ENCODE results near the gene ADARB2.

The ADARB2 gene

DNA sequence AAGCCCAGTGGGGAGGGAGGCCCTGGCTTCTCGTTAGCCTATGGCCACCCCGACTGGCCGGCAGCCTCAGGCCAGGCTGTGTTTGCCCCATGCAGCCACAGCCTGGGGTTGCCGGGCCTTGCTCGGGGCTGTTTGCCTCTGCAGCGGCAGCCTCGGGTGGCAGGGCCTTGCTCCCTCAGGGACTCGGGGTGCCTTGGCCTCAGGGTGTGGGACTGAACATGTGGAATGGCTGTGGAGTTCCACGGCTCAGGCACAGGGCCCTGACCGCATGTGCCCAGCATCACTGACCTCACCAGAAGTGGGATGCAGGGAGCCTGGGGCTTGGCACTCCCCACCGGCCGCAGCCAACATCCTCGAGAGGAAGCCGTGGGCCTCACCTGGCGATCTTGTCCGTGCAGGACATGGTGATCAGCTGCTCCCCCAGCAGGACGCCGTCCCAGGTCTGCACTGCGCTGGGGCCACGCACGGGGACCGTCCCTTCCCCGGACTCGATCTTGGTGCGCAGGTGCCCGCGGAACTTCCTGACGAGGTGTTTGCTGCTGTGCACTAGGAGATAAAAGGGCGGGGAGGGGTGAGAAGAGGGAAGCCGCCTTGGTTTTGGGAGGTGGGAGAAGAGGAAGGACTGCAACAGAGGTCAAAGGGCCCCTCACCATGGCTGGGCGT, 520.6 kb downstream of the ADARB2 start:
- POLR2A ChIA-PET = no interaction called here
- TF ChIP-seq ZNF837 (tag by site-specific recombination; IDR thresholded peaks at IDR 0.05) (no peak), HOXA7 (CRISPR knock-in tag; IDR thresholded peaks at IDR 0.05; ENCODE audit: borderline replicate concordance) (no peak), KLF9 (tag by site-specific recombination; IDR thresholded peaks at IDR 0.05; ENCODE audit: low read depth) (no peak), ZFHX2 (tag by site-specific recombination; conservative IDR thresholded peaks at IDR 0.05) (no peak)
- TF ChIP-seq, protein P1, sequence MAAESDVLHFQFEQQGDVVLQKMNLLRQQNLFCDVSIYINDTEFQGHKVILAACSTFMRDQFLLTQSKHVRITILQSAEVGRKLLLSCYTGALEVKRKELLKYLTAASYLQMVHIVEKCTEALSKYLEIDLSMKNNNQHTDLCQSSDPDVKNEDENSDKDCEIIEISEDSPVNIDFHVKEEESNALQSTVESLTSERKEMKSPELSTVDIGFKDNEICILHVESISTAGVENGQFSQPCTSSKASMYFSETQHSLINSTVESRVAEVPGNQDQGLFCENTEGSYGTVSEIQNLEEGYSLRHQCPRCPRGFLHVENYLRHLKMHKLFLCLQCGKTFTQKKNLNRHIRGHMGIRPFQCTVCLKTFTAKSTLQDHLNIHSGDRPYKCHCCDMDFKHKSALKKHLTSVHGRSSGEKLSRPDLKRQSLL (tag by site-specific recombination; IDR thresholded peaks at IDR 0.05) = no peak
- Histone ChIP-seq H3K4me1 (ENCODE audit: control insufficient read depth, insufficient read depth, low read length) (no peaks in the 10 kb centered on the region), H3K9me3 (ENCODE audit: control insufficient read depth, insufficient read depth, low read depth, low read length) (no peaks in the 10 kb centered on the region), H3K4me3 (ENCODE audit: low read depth, low read length) (no peak overlapping the region), H3K36me3 (ENCODE audit: control insufficient read depth in 2 of 2, insufficient read depth in 1 of 2, low read length in 2 of 2) (no peaks in the 10 kb centered on the region), H3K27ac (ENCODE audit: extremely low read depth, low read depth, low read length) (no peak overlapping the region)
- CTCF ChIA-PET = no interaction called here

DNA sequence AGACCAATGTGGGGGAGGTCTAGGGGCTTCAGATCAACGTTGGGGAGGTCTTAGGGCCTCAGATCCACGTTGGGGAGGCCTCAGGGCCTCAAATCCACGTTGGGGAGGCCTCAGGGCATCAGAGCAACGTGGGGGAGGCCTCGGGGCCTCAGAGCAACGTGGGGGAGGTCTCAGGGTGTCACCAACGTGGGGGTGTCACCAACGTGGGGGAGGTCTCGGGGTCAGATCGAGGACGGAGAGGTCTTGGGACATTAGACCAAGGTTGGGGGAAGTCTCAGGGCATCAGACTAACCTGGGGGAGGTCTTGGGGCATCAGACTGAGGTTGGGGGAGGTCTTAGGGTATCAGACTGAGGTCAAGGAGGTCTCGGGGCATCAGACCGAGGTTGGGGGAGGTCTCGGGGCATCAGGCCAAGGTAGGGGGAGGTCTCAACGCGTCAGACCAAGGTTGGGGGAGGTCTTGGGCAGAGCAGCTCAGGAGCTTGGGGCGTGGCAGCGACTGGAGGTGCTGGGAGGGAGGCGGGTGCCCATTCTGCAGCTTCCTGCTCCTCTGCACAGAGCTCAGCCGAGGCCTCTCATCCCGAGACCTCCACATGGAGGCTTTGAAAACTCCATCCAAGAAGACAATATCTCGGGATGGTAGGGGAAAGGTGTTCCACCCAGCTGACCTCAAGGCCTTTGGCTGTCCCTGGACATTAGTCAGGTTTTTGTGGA, 521.3 kb downstream of the ADARB2 start:
- H3K27ac ChIP-seq (ENCODE audit: extremely low read depth, low read depth, low read length) = no peak overlapping the region
- no peaks in the 10 kb centered on the region for H3K9me3 ChIP-seq (ENCODE audit: control insufficient read depth, insufficient read depth, low read depth, low read length)
- CTCF ChIA-PET = no interaction called here
- POLR2A ChIA-PET = no interaction called here
- H3K36me3 ChIP-seq (ENCODE audit: control insufficient read depth in 2 of 2, insufficient read depth in 1 of 2, low read length in 2 of 2) = no peaks in the 10 kb centered on the region
- no peaks in the 10 kb centered on the region for H3K4me1 ChIP-seq (ENCODE audit: control insufficient read depth, insufficient read depth, low read length)
- no peak overlapping the region for H3K4me3 ChIP-seq (ENCODE audit: low read depth, low read length)
- TF ChIP-seq ZNF544 (tag by site-specific recombination; IDR thresholded peaks at IDR 0.05) (no peak), ZNF24 (tag by site-specific recombination; IDR thresholded peaks at IDR 0.05) (no peak), ZNF510 (tag by site-specific recombination; IDR thresholded peaks at IDR 0.05; ENCODE audit: insufficient replicate concordance) (no peak), ZNF174 (tag by site-specific recombination; IDR thresholded peaks at IDR 0.05) (no peak), FEZF1 (tag by site-specific recombination; IDR thresholded peaks at IDR 0.05) (no peak), GLI2 (tag by site-specific recombination; IDR thresholded peaks at IDR 0.05; ENCODE audit: borderline replicate concordance, low read depth) (no peak), ZNF391 (tag by site-specific recombination; IDR thresholded peaks at IDR 0.05; ENCODE audit: borderline replicate concordance, low read depth) (no peak), EGR2 (tag by site-specific recombination; IDR thresholded peaks at IDR 0.05; ENCODE audit: low read depth) (no peak)
- TF ChIP-seq, protein P2, sequence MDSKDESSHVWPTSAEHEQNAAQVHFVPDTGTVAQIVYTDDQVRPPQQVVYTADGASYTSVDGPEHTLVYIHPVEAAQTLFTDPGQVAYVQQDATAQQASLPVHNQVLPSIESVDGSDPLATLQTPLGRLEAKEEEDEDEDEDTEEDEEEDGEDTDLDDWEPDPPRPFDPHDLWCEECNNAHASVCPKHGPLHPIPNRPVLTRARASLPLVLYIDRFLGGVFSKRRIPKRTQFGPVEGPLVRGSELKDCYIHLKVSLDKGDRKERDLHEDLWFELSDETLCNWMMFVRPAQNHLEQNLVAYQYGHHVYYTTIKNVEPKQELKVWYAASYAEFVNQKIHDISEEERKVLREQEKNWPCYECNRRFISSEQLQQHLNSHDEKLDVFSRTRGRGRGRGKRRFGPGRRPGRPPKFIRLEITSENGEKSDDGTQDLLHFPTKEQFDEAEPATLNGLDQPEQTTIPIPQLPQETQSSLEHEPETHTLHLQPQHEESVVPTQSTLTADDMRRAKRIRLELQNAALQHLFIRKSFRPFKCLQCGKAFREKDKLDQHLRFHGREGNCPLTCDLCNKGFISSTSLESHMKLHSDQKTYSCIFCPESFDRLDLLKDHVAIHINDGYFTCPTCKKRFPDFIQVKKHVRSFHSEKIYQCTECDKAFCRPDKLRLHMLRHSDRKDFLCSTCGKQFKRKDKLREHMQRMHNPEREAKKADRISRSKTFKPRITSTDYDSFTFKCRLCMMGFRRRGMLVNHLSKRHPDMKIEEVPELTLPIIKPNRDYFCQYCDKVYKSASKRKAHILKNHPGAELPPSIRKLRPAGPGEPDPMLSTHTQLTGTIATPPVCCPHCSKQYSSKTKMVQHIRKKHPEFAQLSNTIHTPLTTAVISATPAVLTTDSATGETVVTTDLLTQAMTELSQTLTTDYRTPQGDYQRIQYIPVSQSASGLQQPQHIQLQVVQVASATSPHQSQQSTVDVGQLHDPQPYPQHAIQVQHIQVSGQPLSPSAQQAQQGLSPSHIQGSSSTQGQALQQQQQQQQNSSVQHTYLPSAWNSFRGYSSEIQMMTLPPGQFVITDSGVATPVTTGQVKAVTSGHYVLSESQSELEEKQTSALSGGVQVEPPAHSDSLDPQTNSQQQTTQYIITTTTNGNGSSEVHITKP (tag by site-specific recombination; IDR thresholded peaks at IDR 0.05) = no peak
- TF ChIP-seq, protein P3, sequence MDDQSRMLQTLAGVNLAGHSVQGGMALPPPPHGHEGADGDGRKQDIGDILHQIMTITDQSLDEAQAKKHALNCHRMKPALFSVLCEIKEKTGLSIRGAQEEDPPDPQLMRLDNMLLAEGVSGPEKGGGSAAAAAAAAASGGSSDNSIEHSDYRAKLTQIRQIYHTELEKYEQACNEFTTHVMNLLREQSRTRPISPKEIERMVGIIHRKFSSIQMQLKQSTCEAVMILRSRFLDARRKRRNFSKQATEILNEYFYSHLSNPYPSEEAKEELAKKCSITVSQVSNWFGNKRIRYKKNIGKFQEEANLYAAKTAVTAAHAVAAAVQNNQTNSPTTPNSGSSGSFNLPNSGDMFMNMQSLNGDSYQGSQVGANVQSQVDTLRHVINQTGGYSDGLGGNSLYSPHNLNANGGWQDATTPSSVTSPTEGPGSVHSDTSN (CRISPR knock-in tag; IDR thresholded peaks at IDR 0.05) = no peak
- TF ChIP-seq, protein P4, sequence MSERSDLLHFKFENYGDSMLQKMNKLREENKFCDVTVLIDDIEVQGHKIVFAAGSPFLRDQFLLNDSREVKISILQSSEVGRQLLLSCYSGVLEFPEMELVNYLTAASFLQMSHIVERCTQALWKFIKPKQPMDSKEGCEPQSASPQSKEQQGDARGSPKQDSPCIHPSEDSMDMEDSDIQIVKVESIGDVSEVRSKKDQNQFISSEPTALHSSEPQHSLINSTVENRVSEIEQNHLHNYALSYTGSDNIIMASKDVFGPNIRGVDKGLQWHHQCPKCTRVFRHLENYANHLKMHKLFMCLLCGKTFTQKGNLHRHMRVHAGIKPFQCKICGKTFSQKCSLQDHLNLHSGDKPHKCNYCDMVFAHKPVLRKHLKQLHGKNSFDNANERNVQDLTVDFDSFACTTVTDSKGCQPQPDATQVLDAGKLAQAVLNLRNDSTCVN (tag by site-specific recombination; optimal IDR thresholded peaks at IDR 0.05) = no peak
- TF ChIP-seq, protein P5, sequence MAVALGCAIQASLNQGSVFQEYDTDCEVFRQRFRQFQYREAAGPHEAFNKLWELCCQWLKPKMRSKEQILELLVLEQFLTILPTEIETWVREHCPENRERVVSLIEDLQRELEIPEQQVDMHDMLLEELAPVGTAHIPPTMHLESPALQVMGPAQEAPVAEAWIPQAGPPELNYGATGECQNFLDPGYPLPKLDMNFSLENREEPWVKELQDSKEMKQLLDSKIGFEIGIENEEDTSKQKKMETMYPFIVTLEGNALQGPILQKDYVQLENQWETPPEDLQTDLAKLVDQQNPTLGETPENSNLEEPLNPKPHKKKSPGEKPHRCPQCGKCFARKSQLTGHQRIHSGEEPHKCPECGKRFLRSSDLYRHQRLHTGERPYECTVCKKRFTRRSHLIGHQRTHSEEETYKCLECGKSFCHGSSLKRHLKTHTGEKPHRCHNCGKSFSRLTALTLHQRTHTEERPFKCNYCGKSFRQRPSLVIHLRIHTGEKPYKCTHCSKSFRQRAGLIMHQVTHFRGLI (tag by site-specific recombination; IDR thresholded peaks at IDR 0.05) = no peak
